ENCODE data around the gene FGF19.

- TF ChIP-seq FOXA1 (IDR thresholded peaks at IDR 0.05) (no peak), SP1 (IDR thresholded peaks at IDR 0.05) (no peak), HDGF (IDR thresholded peaks at IDR 0.05; ENCODE audit: borderline replicate concordance) (no peak), ARNT (IDR thresholded peaks at IDR 0.05) (no peak), CTBP1 (IDR thresholded peaks at IDR 0.05; ENCODE audit: borderline replicate concordance) (no peak)
Observed at GRCh38 chr11:69726019-69726418, 22.2 kb upstream of the FGF19 start.

Data from HEK293T (cell line).